AML-193 (cell line): ENCODE data around the gene RPL28.
"Not testable (repeated sequence)": the region's sequence is repeated elsewhere in the genome, so short reads cannot be mapped to it uniquely, and the experiment has no call there.

Source experiments
- DNase-seq, 2 experiments: peaks; one replicate each; lab custom pipeline; 2025; lab: John Stamatoyannopoulos, UW

The RPL28 gene

DNA sequence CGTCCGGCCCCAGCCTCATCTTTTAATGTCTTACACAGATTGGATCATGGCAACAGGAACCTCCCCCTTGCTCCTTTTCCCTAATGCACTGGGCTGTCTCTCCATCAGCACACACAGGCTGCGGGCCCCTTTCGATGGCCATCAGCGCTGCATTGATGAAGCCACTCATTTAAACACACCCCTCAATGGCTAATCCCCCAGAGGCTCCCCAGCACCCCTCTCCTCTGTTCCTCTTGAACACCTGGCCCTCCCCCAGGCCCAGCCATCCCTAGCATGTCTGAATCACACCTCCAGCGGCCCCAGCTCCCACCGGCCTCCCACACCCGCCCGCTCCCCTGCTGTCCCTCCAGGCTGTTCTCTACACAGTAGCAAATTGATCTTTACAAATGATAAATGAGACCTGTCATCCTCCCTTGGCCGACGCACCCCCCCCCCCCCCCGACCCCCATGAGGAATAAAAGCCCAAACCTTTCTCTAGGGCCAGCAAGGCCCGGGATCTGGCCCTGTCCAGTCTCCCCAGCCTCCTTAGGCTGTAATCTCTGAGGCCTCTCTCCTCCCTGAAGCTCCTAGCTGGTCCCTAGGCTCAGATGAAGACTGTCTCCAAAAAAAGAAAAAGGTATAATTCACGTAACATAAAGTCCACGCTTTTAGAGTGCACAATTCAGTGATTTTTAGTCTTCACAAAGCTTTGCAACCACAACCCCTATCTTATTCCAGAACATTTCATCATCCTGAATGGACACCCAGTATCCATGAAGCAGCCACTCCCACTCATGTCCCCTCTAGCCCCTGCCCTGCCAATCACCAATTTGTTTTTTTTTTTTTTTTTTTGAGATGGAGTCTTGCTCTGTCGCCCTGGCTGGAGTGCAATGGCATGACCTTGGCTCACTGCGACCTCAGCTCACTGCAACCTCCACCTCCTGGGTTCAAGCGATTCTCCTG is 7.4 kb downstream of the RPL28 start:
- DNase-seq, result no peak

DNA sequence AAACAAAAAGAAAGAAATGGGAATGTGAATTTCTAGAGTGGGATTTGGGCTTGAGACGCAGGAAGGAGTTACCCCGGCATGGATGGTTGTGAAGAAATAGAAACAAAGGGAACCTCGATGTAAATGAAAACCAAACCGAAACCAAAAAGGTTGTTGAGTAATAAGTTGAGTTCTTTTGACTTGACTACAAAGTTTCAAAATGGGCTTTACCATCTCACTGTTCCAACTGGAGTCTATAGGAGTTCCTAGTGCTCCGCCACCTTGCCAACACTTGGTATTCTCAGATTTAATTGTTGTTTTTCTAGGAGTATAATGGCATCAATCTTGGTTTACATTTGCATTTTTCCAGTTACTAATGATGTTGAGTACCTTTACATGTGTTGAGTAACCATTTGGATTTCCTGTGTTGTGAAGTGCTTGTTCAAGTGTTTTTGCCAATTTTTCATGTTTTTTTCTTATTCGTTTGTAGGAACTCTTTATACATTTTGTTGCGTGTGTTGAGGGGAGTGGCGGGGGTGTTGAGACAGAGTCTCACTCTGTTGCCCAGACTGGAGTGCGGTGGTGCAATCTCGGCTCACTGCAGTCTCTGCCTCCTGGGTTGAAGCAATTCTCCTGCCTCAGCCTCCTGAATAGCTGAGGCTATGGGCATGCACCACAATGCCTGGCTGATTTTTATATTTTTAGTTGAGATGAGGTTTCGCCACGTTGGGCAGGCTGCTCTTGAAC is 12.6 kb downstream of the RPL28 start:
- DNase-seq, result peak in 1 of 2 experiments; percentile 43

DNA sequence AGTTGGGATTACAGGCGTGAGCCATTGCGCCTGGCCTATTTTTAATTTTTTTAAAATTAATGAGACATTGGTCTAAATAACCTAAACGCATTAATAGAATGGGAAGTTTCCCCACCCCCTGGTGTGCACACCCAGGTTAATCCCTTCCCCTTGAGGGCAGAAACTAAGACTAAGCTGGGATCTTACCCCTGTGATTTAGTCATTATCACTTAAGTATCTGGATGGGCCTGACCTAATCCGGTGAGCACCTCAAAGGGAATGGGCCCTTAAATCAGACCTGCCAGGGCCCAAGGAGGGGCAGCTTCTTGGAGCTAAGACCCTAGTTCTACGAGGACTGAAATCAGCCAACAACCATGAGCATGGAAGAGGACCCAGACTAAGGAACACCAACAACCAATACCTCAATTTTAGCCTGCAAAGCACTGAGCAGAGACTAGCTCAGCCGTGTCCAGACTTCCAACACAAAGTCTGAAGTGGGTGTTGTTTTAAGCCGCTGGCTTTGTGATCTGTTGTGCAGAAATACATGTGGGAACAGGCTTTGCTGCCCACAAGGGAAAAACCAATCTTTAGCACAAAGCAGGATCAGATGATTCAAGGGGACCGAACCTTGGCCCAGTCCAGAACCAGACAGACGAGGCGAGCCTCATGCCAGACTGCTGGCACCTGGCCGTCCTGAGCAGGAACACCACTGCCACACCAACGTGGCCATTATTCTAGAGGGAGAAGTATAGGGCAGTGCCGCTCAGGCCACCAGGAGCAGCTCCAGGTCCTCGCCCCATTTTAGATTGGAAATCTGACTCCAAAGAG is 14.8 kb downstream of the RPL28 start:
- DNase-seq, result no peak

DNA sequence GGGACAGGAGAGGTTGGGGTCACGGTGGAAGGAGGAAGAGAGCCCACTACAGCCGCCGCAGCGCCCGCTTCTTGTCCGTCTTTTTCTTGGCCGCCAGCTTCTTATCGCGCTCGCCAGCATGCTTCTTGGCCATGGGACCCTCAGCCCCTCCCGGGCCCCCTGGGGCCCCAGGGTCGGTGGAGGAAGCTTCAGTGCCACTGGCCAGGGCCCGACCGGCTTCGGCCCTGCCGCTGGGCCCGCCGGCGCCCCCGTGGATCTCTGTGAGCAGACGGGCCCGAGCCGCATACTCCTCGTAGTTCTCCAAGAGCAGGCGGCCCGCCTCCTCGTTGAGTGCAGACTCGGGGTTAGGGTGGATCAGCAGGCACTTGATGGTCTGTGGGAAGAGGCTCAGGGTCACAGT is 15.7 kb downstream of the RPL28 start:
- DNase-seq, result not testable (repeated sequence)

DNA sequence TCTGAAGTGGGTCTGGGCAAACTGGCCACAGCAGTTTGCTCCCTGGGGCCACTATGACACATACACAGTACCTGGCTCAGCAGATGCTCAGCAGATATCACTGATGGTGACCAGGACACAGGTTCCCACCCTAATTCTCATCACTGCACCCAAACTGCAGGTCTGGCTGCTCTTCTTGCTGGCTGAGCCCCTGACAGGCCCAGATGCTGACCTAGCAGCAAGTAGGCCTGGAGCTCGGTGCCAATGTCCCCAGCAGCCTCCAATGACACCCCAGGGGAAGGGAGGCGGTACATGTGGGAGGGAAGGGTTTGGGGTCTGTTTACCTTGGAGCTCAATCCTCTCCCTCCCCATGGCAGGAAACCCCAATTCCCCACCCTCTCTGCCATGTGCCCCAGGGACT is 16.8 kb downstream of the RPL28 start:
- no peak for DNase-seq

DNA sequence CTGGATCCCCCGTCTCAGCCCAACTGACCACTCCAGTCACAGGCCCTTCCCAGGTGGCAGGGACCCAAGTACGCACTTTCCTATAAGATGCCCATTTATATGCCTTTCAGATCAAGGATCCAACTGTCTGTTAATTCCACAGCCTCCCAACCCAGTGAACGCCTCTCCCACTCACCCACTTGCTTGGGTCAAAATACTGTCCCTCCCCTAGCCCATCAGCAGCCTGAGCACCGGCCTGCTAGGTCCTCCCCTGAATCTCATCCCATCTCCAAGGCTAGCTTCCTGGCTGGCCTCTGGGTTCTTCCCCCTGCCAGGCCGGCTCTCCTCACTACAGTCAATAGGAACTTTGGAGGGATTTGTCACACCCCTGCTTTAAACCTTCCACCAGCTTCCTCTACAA is 19.9 kb downstream of the RPL28 start:
- no peak for DNase-seq

DNA sequence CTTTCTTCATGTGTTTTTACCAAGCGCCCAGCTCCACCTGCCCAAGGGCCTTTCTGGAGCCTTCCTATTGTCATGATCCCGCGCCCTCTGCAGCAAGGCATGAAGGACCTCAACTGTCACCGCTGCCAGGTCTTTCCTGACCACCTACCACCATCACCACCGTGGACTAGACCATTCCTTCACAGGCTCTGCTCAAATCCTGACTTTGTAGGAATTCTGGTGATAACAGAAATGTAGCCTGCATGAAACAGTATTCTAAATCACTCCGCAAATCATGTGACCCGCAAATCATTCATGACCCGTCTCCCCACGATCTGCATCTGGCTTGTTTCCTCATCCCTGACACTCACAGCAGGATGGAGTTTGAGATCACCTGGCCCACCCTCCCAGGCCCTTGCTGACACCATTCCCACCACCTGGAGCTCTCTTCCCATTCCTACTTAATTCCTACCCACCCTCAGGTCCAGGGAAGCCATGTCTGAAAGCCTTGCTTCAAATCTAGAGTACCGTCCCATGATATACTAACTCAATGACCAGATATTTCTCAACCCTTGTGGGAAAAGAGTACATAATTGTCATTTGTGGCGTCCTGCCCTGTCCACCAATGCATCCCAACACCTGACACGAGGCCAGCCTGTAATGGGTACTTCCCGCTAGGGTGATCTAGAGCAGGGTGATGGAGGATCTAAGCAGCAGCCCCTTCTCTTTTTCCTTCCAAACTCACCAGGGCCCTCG is 20.5 kb downstream of the RPL28 start:
- peak in 1 of 2 experiments; percentile 8 for DNase-seq

DNA sequence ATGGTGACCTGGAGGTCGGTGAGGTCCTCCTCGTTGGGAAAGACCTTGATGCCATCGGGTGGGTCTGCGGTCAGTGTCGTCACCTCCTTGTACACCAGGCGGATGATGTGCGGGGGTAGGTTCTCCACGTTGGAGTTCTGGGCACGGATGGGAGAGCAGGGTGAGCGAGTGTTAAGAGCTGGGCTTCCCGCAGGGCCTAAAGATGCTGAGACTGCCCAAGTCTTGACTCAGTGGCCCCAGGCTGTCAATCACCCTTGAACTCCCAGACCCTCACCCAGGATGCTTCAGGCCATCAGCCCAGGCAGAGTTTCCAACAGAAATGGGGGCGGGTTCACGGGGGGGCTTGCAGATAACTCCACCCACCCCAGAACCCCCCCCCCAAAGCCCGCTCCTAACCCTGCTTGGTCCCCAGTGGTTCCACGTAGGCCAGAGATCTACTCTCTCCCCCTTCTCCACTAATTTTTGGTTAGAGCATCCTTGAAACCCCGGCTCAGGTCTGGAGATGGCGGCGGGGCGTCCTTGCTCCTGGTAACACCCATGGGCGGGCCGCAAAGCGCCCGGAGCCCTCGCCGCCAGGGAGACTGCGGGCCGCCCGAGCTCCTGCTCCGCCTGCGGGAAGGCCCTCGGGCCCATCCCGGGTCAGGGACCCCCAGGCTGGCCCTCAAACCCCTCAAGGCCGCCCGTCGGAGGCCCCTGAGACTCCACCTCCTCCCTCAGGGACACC is 21.3 kb downstream of the RPL28 start:
- DNase-seq, result no peak

DNA sequence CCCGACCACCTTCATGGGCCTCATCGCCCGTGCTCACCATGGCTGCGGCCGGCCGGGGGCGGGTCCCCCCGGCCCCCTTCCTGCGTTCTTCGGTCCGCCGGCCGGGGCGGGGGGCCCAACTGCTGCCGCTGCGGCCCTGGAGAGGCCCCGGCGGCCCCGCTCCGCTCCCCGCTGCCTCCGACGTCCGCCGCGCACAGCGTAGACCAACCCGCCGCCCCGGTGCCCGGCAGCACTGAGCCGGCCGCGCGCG is 21.7 kb downstream of the RPL28 start, which contains the start of gene UBE2S:
Gene UBE2S, minus strand, starts transcription at position 239 of the 250 bp plus-strand sequence. Its CDS starts 199 bp downstream, at position 40.
- DNase-seq, result not testable (repeated sequence)

DNA sequence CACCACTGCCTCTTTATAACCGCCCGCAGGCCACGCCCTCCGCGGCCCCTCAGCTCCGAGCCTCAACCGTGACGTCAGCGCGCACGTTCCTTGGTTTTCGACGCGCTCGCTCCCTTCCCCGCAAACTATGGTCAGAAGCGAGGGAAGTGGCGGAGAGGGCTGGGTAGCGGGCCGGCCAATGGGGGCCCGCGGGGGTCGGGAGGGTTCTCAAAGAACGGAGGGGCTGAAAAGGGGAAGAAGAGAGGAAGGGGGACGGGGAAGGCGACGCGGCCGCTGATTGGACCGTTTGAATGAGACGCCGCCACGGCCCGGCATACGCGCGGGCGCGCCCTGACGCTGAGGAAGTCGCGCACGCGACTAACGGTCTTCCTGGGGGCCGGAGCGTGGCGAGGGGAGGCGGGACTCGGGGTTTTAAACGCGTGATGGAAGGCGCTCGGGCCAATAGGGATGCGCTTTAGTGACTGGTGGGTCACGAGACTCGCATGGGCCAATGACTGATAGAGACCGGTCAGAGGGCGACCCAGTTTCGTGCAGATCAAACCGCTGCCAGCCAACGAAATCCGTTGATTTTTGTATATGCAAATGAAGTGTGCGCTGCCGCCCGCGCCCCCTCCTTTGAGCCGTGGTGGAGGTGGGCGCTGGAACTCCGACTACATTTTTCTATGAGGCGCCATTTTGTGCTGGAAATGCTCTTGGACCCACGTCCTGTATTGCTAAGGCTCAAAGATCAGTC is 22.2 kb downstream of the RPL28 start:
- DNase-seq, result peak; percentile 95 to 97

DNA sequence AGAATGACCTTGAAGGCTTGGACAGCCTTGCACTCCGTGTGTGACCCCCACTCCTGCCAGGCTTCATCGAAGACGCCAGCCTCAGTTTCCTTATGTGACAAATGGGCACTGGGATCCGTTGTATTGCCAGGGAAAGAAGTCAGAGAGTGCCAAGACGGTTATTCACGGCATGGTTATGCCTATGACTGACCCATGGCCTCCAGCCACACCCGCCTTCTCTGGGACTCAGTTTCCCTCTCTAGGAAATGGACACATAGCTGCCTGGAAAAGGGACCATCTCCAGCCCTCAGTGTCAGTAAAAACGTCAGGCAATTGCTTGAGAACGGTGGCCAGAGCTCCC is 22.8 kb downstream of the RPL28 start:
- DNase-seq, result no peak

DNA sequence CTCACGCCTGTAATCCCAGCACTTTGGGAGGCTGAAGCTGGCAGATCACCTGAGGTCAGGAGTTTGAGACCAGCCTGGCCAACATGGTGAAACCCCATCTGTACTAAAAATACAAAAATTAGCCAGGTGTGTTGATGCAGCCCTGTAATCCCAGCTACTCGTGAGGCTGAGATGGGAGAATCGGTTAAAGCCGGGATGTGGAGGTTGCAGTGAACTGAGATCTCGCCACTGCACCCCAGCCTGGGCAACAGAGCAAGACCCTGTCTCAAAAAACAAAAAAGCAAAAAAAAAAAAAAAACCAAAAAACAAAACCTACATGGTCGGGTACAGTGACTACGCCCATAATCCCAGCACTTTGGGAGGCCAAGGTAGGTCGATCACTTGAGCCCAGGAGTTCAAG is 23.4 kb downstream of the RPL28 start:
- DNase-seq, result not testable (repeated sequence)

DNA sequence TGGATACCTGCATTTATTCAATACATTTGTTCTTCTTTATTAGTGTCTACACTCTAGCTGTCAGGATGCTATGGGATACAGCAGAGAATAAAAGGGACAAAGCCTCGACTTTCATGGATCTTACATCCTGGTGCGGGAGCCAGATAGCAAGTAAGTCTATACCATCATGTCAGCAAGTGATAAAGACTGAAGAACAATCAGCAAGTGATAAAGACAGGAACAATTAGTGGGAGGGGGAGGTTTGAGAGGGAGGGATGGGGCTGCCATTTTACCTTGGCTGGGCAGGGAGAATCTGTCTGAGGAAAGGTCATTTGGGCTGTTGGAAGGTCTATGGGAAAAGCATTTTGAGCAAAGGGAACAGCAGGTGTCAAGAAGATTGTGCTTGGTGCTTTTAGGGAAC is 24.4 kb downstream of the RPL28 start:
- DNase-seq, result no peak

DNA sequence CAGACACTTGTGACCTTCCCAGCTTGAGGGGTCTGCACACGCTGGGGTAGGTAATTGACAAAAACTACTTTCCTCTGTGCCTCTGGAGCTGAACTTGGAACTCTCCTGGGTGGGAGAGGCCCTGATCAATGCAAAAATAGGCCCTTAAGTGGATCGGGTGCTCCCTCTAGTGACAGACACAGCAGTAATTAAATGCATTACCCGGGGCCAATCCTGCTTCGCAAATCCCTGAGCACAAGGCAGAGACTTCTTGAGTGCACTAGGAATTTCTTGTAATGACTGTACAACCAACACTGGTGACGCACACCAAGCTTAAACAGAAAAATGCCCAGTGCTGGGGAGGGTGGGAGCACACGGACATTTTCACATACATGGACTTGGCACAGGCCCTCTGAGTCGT is 32.5 kb downstream of the RPL28 start:
- peak; percentile 53 to 62 for DNase-seq

DNA sequence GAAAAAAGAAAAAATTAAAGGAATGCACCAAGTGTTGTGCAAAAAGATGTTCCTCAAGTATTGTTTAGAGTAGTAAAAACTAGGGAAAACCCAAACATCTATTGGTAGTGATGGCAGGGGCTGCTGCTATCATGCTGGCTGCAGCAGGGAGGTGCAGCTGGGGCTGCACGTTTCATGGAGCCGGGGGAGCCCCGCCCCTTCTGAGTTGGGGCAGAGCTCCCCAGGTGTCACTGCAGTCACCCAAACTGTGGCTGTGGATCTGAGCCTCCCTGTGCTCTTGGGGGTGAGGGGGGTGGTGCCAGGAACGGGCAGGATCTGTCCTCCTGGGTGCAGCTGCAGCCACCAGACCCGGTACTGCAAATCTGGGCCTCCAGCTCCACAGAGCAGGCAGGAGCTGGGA is 33.4 kb downstream of the RPL28 start:
- DNase-seq, result no peak

DNA sequence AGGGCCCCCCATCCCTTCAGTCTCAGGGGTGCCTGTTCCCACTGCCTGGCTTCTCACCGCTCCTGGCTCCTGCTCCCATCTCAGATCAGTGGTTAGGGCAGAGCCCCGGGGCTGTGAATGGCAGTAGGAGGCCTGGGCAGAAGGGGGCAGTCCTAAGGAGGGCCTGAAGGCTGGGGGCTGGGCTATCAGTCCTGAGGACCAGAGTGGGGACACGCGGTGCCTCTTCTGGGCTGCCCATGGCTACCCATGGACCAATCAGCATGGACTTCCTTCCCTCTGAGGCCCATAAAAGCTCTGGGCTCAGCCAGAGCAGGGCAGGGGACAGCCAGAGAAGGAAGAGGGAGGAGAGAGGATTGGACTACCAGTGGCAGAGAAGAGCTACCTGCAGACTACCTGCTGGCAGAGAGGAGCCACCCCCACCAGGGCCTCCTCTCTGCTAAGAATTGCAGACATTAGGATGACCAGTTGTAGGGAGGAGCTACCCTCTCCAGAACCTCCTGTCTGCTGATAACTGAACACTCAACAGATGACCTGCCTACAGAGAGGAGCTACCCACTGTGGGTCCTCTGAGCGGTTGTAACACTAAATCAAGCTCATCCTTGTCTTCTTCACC is 34.0 kb downstream of the RPL28 start:
- DNase-seq, result no peak

DNA sequence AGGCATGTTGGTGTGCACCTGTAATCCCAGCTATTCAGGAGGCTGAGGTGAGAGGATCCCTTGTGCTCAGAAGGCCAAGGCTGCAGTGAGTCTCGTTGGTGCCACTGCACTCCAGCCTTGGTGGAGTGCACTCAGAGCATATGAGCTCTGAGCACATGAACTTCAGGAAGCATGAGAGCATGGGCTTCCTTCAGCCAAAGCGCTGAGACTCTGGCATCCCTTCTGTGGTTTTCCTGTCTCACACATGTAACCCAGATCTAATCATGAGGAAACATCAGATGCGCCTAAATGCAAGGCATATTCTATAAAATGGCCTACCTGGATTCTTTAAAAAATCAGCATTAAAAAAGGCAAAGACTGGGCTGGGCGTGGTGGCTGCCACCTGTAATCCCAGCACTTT is 35.5 kb downstream of the RPL28 start:
- peak; percentile 59 to 63 for DNase-seq

DNA sequence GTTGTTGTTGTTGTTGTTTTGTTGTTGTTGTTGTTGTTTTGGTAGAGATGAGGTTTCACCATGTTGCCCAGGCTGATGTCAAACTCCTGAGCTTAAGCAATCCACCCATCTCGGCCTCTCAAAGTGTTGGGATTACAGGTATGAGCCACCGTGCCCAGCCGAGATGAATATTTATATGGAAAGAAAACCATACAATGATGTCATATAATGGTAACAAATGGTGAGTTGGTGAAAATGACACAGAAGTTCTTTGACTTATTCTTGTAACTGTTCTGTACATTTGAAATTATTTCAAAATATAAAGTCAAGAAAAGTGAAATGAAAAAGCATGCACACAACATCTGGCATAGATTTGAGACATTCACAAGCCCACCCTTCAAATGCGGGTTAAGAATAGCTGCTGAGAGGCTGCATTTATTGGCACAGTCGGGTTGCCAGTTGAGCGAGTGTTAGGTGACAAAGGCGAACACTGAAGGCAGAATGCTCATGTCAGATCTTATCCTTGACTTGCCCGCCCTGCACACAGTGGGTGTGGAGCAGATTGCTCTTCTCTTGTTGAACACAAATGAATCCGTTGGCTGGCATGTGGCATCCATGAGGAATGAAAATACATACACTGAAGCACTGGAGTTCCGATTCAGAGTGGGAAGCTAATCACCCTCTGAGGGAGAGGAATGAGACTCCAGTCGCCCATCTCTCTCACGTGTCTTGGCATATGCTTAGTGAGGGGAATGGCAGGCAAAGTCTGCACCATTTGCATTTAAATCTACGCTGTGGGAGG is 37.7 kb downstream of the RPL28 start:
- DNase-seq, result no peak

DNA sequence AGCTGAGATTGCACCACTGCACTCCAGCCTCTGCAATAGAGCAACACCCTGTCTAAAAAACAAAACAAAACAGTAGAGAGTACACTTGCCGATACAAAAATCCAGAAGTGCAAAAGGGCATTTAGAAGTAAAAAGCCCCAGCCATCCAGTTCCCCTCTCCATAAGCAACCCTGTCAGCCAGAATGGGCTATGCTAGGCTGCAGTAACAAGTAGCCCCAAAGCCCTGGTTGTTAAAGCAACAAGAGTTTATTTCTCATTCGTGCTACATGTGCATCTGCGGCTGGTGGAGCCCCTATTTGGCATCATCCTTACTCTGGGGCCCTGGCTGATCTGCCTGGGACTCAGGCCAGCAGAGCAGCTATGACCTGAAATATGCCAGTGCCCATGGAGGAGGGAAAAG is 38.8 kb downstream of the RPL28 start:
- no peak for DNase-seq
